ENCODE measurements around the gene TNNT3. TPM values are rescaled to one million over a fixed set of nuclear protein-coding genes. Genes with fewer than 3 reads are reported as not detected.

Gene TNNT3
- total and polyA plus RNA-seq, 2 of the 4 experiments (the other 2 are of a cell fraction), result not detected

GRCh38 chr11:1870326-1870696, 49.2 kb upstream of the TNNT3 start:
- BruUV-seq (replicated peaks), result no TSS peak
- Histone ChIP-seq H3K4me3 (ENCODE audit: insufficient read depth, low read depth, low read length) (no peak overlapping the region), H3K79me1 (ENCODE audit: low read depth in 1 of 2, low read length in 2 of 2) (no peaks in the 10 kb centered on the region), H3K27me3 (ENCODE audit: control insufficient read depth, insufficient read depth, low read length) (peaks cover 22% of the 10 kb centered on the region; the same call in 1 of the 2 replicates), H3K9me1 (ENCODE audit: insufficient read depth, low read length) (no peaks in the 10 kb centered on the region), H3K9ac (ENCODE audit: low read depth, low read length) (no peak overlapping the region), H3K23ac (ENCODE audit: low read depth, low read length) (no peak overlapping the region), H3K14ac (replicated peaks; ENCODE audit: low read depth, low read length) (no peak overlapping the region), H2BK5ac (ENCODE audit: low read depth, low read length, poor library complexity, severe bottlenecking) (no peak overlapping the region), H3K4me1 (ENCODE audit: control insufficient read depth, insufficient read depth, low read length) (no peaks in the 10 kb centered on the region), H3K4ac (ENCODE audit: low read depth, low read length) (no peak overlapping the region), H3K18ac (ENCODE audit: low read depth, low read length) (no peak overlapping the region), H3K9me3 (ENCODE audit: control insufficient read depth, insufficient read depth, low read length) (no peaks in the 10 kb centered on the region), H3K4me2 (ENCODE audit: low read depth, low read length) (no peak overlapping the region), H4K91ac (ENCODE audit: insufficient read depth, low read depth, low read length) (no peak overlapping the region), H3K56ac (ENCODE audit: extremely low read depth, insufficient read depth, low read length) (no peak overlapping the region), H2BK15ac (ENCODE audit: low read depth, low read length) (no peak overlapping the region), H4K8ac (ENCODE audit: low read depth in 2 of 2, low read length in 2 of 2) (no peak overlapping the region), H2AFZ (replicated peaks; ENCODE audit: low read length, poor library complexity) (no peak overlapping the region), H3K27ac (ENCODE audit: insufficient read depth, low read length) (no peak overlapping the region), H2AK9ac (replicated peaks; ENCODE audit: low read depth, low read length, poor library complexity) (no peak overlapping the region), H4K20me1 (ENCODE audit: insufficient read depth, low read length) (no peaks in the 10 kb centered on the region), H3K36me3 (ENCODE audit: control insufficient read depth, insufficient read depth, low read length) (no peaks in the 10 kb centered on the region), H2BK20ac (ENCODE audit: low read depth, low read length) (no peak overlapping the region), H4K5ac (ENCODE audit: low read depth, low read length) (no peak overlapping the region), H2AK5ac (ENCODE audit: low read depth, low read length) (no peak overlapping the region), H2BK120ac (ENCODE audit: low read depth, low read length) (no peak overlapping the region)
- ChIA-PET CTCF (interaction anchor here (0.7 to 1.0 kb wide), 2 partner anchors 12 to 271 kb away, joined by 3 read pairs; no protein-coding TSS in a partner anchor), POLR2A (ENCODE audit: unreplicated experiment) (no interaction called here)
- dilution Hi-C loops (cut with HindIII; ENCODE audit: low sequenced_read_pairs, unreplicated experiment) (no loop called here), in situ Hi-C loops (cut with MboI; ENCODE audit: low sequenced_read_pairs) (no loop called here), intact Hi-C loops (cut with micrococcal nuclease) (no loop called here)
- no peak for DNase-seq
- TF ChIP-seq MAZ (IDR thresholded peaks at IDR 0.05; ENCODE audit: borderline replicate concordance, low read depth, low read length), result no peak
- TF ChIP-seq RFX5 (IDR thresholded peaks at IDR 0.05; ENCODE audit: low read depth, low read length), result no peak
- no peak for ATAC-seq (ENCODE audit: low read depth)
- 100% methylated on average over 3 of the region's 12 CpGs; no CpG with 5 or more reads in 1 of the 2 experiments for WGBS, 2 experiments (ENCODE audit: extremely low coverage in 2 of 2, insufficient read length in 1 of 2)

Measured in IMR-90 (cell line).